GM23338 (cell line): Measurements from ENCODE around the gene MRGPRE.

Experiments
- CTCF ChIP-seq, 2 experiments: fragments of 200-600 bp in 1 of 2; sonication (generic) in 1 of 2; conservative IDR thresholded peaks; 2 replicates each; pipeline versions ENCODE4 v1.5.1 to v1.6.1; 2016 to 2017; ENCODE audit warnings: antibody characterized with exemption in 2 of 2, low read depth in 2 of 2, mild to moderate bottlenecking in 2 of 2, moderate library complexity in 1 of 2
- EZH2 ChIP-seq: fragments of 200-600 bp; sonication (generic); IDR thresholded peaks from one replicate; pipeline ENCODE4 v1.8.0; 2017; ENCODE audit warnings: antibody characterized with exemption, mild to moderate bottlenecking, low read depth; ENCODE audit not compliant: unreplicated experiment
- TF ChIP-seq, protein P1 (sequence below): IDR thresholded peaks from one replicate; pipeline ENCODE4 v1.6.1; 2018; ENCODE audit warnings: antibody characterized with exemption; ENCODE audit not compliant: unreplicated experiment

DNA sequence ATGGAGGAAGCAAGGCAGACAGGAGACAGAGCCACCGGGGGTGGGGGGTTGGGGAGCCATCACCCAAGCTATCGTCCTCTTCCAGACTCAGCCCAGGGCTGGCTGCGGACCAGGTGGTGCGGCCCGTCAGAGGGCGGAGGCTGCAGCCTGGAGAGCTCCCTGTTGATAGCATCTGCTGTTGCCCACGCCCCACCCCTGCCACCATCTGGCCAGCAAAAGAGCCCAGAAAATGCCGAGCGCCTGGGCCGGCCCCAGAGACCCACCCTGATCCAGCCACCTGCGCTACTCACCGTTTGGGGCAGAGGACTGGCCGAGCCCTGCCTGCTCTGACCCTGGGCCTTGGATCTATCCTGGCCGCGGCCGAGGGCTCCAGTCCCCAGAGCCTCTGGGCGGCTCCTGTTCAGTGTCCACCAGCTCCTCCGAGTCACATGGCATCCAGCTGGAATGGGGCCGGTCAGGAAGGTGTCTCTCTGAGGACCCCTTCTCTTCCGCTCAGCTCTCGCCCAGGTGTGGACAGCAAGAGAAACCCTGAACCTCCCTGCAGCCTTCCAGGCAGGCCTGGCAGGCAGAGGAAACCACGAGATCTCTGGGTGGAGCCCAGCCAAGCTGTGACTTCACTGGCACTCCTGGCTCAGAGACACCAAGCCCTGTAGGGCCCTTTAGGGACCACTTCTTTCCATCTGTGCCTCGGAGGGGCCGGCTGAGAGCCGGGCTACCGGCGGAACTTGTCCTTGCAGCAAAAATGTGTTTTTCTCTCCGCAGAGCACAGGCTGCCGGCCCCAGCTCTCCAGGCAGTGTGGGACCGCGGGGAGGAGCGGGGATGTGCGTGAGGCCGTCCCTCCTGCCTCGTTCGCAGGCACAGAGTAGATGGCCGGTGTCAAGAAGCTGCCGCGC is at the start of gene MRGPRE:
- TF ChIP-seq CTCF (conservative IDR thresholded peaks at IDR 0.05; ENCODE audit: low read depth in 2 of 2) (no peak), EZH2 (no peak)
- TF ChIP-seq, protein P1, sequence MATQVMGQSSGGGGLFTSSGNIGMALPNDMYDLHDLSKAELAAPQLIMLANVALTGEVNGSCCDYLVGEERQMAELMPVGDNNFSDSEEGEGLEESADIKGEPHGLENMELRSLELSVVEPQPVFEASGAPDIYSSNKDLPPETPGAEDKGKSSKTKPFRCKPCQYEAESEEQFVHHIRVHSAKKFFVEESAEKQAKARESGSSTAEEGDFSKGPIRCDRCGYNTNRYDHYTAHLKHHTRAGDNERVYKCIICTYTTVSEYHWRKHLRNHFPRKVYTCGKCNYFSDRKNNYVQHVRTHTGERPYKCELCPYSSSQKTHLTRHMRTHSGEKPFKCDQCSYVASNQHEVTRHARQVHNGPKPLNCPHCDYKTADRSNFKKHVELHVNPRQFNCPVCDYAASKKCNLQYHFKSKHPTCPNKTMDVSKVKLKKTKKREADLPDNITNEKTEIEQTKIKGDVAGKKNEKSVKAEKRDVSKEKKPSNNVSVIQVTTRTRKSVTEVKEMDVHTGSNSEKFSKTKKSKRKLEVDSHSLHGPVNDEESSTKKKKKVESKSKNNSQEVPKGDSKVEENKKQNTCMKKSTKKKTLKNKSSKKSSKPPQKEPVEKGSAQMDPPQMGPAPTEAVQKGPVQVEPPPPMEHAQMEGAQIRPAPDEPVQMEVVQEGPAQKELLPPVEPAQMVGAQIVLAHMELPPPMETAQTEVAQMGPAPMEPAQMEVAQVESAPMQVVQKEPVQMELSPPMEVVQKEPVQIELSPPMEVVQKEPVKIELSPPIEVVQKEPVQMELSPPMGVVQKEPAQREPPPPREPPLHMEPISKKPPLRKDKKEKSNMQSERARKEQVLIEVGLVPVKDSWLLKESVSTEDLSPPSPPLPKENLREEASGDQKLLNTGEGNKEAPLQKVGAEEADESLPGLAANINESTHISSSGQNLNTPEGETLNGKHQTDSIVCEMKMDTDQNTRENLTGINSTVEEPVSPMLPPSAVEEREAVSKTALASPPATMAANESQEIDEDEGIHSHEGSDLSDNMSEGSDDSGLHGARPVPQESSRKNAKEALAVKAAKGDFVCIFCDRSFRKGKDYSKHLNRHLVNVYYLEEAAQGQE: no peak
